NCI-H460 (cell line): Measurements from ENCODE around the gene FAM83G. TPM values are rescaled to one million over a fixed set of nuclear protein-coding genes. Genes with fewer than 3 reads are reported as not detected.
"Not testable (repeated sequence)": the region's sequence is repeated elsewhere in the genome, so short reads cannot be mapped to it uniquely, and the experiment has no call there.

Experiments
- DNase-seq: peaks from one replicate; pipeline ENCODE4 v3.0.0-alpha.2; 2016; ENCODE audit warnings: low read depth; ENCODE audit errors: extremely low read depth
- polyA plus RNA-seq: library from polyadenylated mRNA; depleted of rRNA; stranded (reverse); fragments of >200 nt; gene quantifications from 2 replicates; pipeline ENCODE4 v1.2.3, GENCODE V29; 2014; cell fraction: nucleus; rRNA removed
- total RNA-seq: library from RNA; depleted of rRNA; stranded (reverse); fragments of >200 nt; shearing (Covaris generic); gene quantifications from 2 replicates; pipeline ENCODE4 v1.2.3, GENCODE V29; 2014; rRNA removed

FAM83G gene, protein sequence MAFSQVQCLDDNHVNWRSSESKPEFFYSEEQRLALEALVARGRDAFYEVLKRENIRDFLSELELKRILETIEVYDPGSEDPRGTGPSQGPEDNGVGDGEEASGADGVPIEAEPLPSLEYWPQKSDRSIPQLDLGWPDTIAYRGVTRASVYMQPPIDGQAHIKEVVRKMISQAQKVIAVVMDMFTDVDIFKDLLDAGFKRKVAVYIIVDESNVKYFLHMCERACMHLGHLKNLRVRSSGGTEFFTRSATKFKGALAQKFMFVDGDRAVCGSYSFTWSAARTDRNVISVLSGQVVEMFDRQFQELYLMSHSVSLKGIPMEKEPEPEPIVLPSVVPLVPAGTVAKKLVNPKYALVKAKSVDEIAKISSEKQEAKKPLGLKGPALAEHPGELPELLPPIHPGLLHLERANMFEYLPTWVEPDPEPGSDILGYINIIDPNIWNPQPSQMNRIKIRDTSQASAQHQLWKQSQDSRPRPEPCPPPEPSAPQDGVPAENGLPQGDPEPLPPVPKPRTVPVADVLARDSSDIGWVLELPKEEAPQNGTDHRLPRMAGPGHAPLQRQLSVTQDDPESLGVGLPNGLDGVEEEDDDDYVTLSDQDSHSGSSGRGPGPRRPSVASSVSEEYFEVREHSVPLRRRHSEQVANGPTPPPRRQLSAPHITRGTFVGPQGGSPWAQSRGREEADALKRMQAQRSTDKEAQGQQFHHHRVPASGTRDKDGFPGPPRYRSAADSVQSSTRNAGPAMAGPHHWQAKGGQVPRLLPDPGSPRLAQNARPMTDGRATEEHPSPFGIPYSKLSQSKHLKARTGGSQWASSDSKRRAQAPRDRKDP
- 17.8 and 19.1 TPM in 2 replicates for total RNA-seq
- polyA plus RNA-seq = 20.6 and 34.0 TPM in 2 replicates

DNA sequence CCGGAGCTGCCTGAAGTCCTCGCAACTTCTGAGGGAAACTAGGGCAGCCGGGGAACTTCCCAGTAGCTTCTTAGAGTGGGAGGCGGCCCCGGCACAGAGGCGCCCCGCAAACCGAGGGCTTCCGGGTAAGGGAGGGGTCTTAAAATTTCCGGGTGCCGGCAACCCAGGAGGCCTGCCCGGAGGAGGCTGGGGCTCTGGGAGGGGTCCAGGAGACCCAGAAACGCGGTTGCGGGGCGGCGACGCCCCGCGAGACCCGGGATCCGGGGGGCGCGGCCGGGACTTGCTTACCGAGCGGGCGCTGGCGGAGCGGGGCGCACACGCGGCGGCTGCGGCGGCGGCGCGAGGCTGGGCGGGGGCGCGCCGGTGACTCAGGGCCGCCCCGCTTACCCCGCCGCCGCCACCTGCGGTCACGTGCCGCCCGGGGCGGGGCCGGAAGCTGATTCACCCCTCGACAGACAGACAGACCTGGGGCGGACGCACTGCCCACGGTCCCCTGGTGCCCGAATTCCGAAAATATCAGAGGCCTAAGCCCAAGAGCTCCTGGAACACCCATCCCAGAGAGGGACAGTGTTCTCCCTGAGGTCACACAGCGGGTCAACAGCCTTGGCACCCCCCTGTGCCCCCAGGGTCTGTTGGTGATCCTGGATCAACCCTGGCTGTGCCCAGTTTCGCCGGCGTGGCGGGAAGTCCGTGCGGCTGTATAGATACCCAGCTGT is at the start of gene FAM83G:
TSS of gene FAM83G (minus strand) at position 344 of the 716 bp plus-strand sequence. CDS start 723 bp downstream, outside the sequence.
- peak; percentile 59 for DNase-seq

DNA sequence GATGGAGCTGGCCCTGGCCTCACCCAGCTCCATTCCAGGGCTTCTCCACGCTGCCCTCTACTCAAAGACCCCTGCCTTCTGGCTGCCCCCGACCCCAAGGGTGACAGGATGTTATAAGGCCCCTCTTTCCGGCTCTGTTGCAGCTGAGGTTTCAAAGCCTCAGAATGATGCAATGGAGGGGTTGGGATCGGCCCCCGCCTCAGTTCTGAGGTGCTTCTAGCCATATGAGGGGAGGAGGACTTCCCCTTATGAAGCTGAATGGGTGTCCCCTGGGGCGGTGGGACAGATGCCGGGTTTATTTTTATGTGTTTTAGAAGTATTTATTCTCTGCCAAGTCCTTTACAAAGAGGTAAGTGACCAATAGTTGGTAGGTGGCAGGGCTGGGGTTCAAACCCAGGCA is 44.3 kb upstream of the FAM83G start:
- not testable (repeated sequence) for DNase-seq

DNA sequence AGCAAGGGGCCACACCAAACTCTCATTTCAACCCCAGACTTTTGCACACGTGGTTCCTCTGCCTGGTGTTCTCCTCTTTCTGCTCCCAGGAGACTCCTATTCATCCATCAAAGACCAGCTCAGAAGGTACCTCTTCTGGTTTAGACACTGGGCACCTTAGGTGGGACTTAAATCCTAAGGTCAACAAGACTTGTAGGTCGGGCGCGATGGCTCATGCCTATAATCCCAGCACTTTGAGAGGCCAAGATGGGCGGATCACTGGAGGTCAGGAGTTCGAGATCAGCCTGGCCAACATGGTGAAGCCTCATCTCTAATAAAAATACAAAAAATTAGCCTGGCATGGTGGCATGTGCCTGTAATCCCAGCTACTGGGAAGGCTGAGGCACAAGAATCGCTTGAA is 42.9 kb upstream of the FAM83G start:
- DNase-seq = not testable (repeated sequence)

DNA sequence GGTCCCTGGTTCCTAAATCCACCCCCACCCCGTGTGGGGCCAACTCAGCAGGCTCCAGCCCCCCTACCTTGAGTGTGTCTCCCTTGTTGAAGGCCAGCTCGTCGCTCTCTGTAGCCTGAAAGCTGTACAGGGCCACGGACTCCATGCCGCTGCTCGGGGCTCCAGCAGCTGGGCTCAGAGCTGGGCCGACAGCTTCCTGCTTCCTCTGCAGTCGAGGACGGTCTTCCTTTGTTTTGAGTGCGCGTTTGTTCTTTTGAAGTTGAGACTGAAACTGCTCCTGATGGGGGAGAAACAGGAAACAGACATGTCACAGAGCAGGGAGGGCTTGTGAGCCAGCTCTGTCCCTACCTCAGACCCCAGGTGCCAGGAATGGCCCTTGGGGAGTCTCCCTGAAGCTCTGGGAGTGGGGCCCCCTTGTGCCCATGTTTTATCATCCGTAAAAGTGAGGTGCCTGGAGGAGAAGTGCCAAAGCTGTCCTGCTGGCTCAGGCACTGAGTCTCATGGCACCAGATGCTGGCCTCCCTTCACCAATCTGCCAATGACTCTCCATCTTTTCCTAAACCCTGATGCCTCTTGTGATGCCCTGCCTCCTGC is 42.3 kb upstream of the FAM83G start, which contains the start of gene GRAP:
TSS of gene GRAP (minus strand) at position 176 of the 594 bp plus-strand sequence. CDS start at position 145, 31 bp downstream.
- DNase-seq = not testable (repeated sequence)

DNA sequence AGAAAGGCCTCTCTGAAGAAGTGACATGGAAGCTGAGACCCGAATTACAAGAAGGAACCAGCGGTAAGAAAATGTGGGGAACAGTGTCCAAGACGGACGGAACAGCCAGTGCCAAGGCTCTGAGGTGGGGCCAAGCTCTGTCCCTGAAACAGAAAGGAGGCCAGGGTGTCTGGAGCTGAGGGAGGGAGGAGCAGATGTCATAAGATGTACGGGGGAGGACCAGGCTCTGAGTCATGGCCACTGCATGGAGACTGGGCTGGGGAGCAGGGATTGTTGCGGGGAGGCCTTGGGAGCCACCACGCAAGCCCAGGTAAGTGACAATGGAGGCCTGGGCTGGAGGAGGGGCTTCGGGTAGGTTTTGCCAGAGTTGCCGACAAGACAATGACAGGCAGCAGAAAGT is 40.1 kb upstream of the FAM83G start:
- not testable (repeated sequence) for DNase-seq

DNA sequence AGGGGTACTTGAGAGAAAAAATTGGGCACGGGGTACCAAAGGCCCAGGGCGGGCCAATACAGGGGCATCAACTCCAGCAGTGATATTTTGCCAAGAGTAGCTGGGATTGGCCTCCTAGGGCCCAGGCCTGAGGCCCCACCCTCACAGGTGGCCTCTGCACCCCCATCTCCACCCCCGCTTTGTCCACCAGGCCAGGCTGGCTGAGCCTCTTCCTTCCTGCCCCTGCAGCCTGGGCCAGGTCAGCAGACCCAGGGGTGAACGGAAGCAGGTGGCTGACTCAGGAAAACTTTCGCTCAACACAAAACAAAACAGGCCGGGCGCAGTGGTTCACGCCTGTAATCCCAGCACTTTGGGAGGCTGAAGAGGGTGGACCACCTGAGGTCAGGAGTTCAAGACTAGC is 38.5 kb upstream of the FAM83G start:
- DNase-seq = not testable (repeated sequence)

DNA sequence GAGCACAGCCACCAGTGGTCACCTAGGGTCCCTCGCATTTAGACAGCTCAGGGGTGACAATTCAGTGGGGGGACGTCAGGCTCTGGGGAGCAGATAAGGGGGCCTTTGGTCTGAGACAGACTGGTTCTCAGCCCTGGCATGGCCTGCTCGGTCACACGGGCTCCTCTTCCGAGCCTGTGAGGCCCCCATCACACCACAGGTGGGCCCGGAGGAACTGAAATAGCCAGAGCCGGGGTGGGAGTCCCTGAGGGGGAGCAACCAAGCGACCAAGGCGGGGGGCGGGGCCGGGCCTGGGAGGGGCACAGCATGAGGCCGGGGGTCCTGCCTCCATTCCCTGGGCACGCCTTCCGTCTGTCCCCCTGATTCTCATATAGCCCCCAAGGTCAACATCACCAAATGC is 37.8 kb upstream of the FAM83G start:
- not testable (repeated sequence) for DNase-seq

DNA sequence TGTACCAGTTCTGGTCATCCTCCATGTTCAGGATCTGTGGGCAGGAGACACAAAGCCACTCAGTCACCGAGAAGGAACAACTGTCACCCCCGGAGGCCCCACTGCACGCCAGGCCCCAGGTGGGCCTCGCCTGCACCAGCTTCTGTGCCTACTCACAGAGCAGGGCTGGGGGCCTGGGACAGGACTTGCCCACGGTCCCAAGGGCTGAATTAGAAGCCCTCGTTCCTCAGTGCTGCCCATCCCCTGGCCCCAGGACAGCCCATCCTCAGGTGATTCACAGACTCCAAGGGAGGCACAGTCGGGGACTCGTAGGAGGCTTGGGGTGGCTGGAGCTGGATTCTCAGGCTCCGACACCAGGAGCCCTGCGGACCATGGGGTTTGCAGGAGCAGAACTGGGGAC is 37.3 kb upstream of the FAM83G start:
- DNase-seq = not testable (repeated sequence)

DNA sequence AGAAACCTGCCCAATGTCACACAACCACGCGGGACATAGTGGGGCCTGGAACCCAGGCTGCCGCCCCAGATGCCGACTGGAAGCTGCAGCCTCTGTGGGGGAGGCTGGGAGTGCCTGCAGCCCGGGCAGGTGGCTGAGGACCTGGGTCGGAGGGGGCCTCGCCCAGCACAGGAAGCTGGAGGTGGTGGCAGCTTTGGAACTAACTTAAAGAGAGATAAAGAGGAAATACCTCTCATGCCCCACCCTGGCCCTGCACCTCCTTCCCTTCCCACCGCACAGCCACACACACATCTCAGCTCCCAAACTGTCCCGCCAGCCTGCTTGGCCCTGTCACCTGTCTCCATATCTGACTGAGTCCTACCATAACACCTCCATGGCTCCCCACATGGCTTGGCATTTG is 35.8 kb upstream of the FAM83G start:
- not testable (repeated sequence) for DNase-seq

DNA sequence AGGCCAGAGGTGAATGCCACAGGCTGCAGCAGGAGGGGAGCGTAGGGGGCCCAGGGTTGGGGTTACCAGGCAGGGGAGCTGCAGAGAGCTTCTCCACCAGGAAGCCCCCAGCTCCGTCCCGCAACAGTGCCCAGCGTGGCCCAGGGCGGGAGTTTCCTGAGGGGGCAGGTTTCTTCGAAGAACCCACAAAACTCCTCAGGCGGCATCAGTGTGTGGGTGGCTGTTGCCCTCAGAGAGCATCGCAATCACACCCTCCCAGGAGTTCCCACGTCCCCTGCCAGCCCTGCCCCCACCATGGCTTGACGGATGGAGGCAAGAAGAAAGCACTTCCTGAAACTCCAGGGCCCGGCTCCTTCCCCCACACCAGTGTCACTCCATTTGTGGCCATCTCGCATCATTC is 34.2 kb upstream of the FAM83G start:
- DNase-seq = not testable (repeated sequence)

DNA sequence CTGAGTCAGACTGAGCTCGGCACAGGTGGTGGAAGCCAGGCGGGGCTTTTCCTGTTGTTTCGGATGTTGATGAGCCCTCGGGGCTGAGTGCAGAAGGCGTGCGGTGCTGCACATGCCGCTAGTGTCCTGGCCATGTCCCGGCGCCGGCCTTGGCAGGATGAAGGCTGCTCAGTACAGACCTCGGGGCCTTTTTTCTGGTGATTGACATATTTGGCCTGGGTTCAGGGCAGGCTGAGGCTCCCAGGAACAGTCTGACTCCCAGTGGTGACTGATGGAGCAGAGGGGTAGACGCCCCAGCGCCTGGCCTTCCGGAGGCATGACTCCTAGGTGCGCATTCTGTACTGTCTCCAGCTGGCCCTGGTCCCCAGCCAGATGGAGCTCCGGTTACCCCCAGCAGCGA is 33.4 kb upstream of the FAM83G start:
- DNase-seq = not testable (repeated sequence)

DNA sequence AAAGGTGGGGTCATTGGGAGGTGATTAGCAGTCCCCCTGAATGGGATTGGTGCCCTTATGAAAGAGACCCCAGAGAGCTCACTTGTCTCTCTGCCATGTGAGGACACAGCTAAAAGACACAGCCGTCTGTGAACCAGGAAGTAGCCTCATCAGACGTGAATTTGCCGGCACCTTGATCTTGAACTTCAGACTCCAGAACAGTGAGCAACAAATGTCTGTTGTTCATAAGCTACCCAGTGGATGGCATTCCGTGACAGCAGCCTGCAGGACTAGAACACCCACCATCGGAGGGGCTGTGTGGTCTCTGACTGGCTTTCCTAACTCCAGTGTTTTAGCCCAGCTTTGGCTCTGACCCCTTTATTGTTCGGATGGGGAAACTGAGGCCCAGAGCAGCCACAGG is 33.0 kb upstream of the FAM83G start:
- not testable (repeated sequence) for DNase-seq

DNA sequence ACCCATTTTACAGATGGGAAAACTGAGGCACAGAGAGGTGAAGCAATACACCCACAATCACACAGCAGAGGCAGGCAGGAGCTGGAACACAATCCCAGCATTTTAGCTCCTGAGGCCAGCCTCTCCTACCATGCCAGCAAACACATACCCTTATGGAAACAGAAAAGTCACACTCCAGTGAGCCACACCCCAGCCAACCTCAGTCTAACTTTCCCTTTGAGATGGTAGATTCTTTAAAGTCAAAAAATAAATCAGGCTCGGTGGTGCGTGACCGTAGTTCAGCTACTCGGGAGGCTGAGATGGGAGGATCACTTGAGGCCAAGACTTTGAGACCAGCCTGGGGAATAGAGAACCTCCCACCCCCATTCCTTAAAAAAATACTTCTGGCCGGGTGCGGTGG is 31.6 kb upstream of the FAM83G start:
- not testable (repeated sequence) for DNase-seq

DNA sequence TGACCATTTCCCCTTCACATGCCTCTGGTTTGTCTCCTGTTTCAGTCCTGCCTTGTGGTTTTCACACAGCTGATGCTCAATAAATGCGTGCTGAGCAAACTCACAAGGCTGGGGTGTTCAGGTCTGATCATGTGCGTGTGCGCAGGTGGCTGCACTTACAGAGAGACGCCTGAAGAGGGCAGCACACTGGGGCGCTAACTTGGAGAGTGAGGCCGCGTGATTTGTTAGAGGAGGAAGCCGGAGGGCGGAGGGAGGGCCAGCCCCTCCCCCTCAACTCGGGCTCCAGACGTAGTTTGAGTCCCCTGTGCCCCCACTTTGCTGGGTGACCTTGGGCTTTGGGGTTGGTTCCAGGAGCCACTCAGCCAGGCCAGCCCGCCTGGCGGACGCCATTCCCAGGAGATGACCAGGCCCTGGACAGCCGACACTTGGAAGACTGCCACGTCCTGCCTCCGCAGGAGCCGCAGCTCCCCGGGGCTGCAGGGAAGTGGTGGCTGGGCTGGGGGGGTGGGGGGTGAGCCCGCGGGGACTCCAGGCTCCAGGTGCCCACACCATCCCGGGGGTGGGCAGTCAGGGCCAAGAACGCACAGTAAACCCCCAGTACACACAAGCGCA is 27.9 kb upstream of the FAM83G start:
- DNase-seq = not testable (repeated sequence)

DNA sequence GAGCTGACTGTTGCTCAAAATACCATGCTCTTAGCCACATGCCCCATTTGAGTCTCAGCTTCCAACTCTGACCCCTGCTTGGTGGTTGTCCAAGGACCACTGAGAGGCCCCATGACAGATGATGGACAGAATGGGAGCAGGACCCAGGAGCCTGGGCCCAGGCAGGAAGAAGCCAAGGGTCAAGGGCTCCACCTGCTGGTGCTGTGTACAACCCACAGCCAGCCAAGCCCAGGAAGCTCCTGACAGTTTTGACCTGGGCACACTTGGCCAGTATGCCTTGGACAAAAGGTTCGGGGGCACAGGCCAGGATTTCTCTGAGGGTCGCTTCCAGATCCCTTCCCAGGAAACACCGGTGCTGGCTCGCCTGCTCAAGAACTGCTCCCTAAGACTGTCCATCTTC is 27.2 kb upstream of the FAM83G start:
- DNase-seq = not testable (repeated sequence)

DNA sequence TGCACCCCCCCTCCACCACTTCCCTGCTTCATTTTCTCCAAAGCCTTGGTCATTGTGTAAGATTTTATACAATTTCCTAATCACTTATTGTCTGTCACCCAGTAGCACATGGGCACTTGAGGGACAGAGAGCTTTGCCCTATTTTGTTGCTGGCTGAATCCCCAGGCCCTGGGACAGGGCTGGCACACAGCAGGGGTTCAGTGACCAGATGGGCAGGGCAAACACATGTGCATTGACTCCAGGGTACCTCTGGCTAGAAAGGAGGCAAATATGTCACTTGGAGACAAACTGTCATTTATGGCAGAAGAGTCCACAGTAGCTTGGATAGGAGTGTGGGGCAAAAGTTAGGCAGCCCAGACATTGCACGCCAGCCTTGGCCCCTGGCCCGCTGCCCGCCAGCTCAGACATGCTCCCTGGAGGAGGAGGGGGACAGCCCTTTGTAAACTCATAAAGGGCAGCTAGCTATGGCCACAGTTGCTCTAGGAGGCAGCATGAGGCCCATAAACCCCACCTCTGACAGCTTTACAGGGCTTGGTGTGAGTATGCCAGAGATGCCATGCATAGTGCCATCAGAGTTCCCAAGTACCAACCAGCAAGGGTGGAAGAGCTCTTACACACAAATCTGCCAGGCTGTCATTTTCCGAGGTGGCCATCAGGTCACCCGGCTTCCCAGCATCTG is 26.3 kb upstream of the FAM83G start:
- not testable (repeated sequence) for DNase-seq

DNA sequence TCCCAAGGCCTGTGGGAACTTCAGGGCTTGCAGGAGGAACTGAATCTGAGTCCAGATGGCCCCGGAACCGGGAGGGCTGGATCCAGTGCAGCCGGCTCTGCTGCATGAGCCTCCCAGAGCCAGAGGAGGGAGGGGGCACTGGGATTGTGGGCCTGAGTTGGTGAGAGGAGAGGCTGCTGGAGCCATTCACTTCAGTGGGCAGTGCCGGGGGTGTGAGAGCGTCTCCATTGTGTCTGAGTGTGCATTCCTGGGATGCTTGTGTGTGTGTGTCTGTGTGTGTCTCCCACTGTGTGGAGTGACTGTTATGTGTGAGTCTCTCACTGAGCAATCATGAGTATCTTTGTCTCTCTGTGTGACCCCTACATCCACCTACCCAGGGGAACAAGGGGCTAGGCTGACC is 25.2 kb upstream of the FAM83G start:
- DNase-seq = not testable (repeated sequence)

DNA sequence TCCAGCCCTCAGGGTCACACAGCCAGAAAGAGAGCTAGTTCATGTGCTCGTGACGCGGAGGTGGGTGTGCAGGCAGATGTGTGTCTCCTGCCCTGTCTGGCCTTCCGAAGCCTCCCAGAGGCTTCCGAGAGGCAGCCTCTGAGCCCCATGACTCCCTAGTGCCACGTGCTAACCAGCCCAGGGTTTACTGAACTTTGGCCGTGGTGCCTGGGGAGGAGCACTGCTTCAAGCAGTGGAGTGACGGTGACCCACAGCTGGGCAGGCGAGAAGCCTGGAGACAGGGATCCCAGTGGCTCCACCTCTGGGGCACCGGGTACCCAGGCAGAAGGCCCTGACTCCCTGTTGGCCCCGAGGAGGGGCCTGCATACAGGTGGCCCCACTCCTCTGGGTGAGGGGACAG is 24.1 kb upstream of the FAM83G start:
- DNase-seq = not testable (repeated sequence)
